IPS-18c (cell line): ENCODE data around the gene MT4.

Source experiments
- H3K4me3 ChIP-seq: 2 replicates; pipeline ENCODE4 v1.7.0; 2013; ENCODE audit warnings: low read depth, mild to moderate bottlenecking, low read length, moderate library complexity; ENCODE audit not compliant: insufficient read depth
- H3K9me3 ChIP-seq: one replicate; pipeline ENCODE4 v1.6.1; 2013; ENCODE audit warnings: mild to moderate bottlenecking, low read length, moderate library complexity; ENCODE audit not compliant: control insufficient read depth, insufficient read depth

MT4 gene

GRCh38 chr16:56589141-56590039, 24.5 kb downstream of the MT4 start, which contains the start of gene MT3:
Gene MT3, plus strand, starts transcription at chr16:56589528. Its CDS starts 63 bp downstream, at chr16:56589591.
- Histone ChIP-seq H3K9me3 (no peaks in the 10 kb centered on the region), H3K4me3 (peak within 1 kb of the TSS; percentile 38)

- Histone ChIP-seq H3K9me3 (no peaks in the 10 kb centered on the region), H3K4me3 (no peak overlapping the region)
Measured at GRCh38 chr16:56591377-56592060, 26.6 kb downstream of the MT4 start.

- Histone ChIP-seq H3K4me3 (no peak overlapping the region), H3K9me3 (no peaks in the 10 kb centered on the region)
Measured at GRCh38 chr16:56593573-56594291, 28.9 kb downstream of the MT4 start.

GRCh38 chr16:56594292-56594619, 29.4 kb downstream of the MT4 start:
- H3K4me3 ChIP-seq: no peak overlapping the region
- no peaks in the 10 kb centered on the region for H3K9me3 ChIP-seq

GRCh38 chr16:56600398-56600999, 35.6 kb downstream of the MT4 start:
- Histone ChIP-seq H3K9me3 (no peaks in the 10 kb centered on the region), H3K4me3 (no peak overlapping the region)

- H3K4me3 ChIP-seq: no peak overlapping the region
- H3K9me3 ChIP-seq: no peaks in the 10 kb centered on the region
Measured at GRCh38 chr16:56601325-56601724, 36.5 kb downstream of the MT4 start.

- Histone ChIP-seq H3K9me3 (no peaks in the 10 kb centered on the region), H3K4me3 (no peak overlapping the region)
Measured at GRCh38 chr16:56603589-56603988, 38.7 kb downstream of the MT4 start.

- H3K4me3 ChIP-seq: no peak overlapping the region
Measured at GRCh38 chr16:56604966-56605365, 40.1 kb downstream of the MT4 start.

GRCh38 chr16:56605475-56605874, 40.6 kb downstream of the MT4 start:
- H3K4me3 ChIP-seq: no peak overlapping the region

More at GRCh38 chr16:56604966-56605365, 40.1 kb downstream of the MT4 start:
- H3K9me3 ChIP-seq: no peaks in the 10 kb centered on the region

GRCh38 chr16:56606071-56606475, 41.2 kb downstream of the MT4 start:
- Histone ChIP-seq H3K4me3 (no peak overlapping the region), H3K9me3 (no peaks in the 10 kb centered on the region)

More at GRCh38 chr16:56605475-56605874, 40.6 kb downstream of the MT4 start:
- no peaks in the 10 kb centered on the region for H3K9me3 ChIP-seq

GRCh38 chr16:56606476-56607108, 41.7 kb downstream of the MT4 start:
- H3K9me3 ChIP-seq: no peaks in the 10 kb centered on the region
- H3K4me3 ChIP-seq: no peak overlapping the region

- no peak overlapping the region for H3K4me3 ChIP-seq
- H3K9me3 ChIP-seq: no peaks in the 10 kb centered on the region
Measured at GRCh38 chr16:56607109-56607618, 42.3 kb downstream of the MT4 start.

GRCh38 chr16:56607675-56608042, 42.8 kb downstream of the MT4 start:
- Histone ChIP-seq H3K9me3 (no peaks in the 10 kb centered on the region), H3K4me3 (peak overlapping the region; percentile 56; the same call in 1 of the 2 replicates)

GRCh38 chr16:56608043-56608875, 43.4 kb downstream of the MT4 start, which contains the start of gene MT2A:
Gene MT2A, plus strand, starts transcription at chr16:56608584. Its CDS starts 72 bp downstream, at chr16:56608656.
- no peaks in the 10 kb centered on the region for H3K9me3 ChIP-seq
- peak within 1 kb of the TSS; percentile 56 for H3K4me3 ChIP-seq

GRCh38 chr16:56608876-56609462, 44.1 kb downstream of the MT4 start:
- peak overlapping the region; percentile 56 for H3K4me3 ChIP-seq

More at GRCh38 chr16:56608876-56609462, 44.1 kb downstream of the MT4 start:
- no peaks in the 10 kb centered on the region for H3K9me3 ChIP-seq
